ENCODE measurements around the gene TMEM72.

GRCh38 chr10:44865289-44865671 lies 45.9 kb upstream of the TMEM72 start:
- TF ChIP-seq POLR2A (IDR thresholded peaks at IDR 0.05), result no peak
- TF ChIP-seq, protein P1, sequence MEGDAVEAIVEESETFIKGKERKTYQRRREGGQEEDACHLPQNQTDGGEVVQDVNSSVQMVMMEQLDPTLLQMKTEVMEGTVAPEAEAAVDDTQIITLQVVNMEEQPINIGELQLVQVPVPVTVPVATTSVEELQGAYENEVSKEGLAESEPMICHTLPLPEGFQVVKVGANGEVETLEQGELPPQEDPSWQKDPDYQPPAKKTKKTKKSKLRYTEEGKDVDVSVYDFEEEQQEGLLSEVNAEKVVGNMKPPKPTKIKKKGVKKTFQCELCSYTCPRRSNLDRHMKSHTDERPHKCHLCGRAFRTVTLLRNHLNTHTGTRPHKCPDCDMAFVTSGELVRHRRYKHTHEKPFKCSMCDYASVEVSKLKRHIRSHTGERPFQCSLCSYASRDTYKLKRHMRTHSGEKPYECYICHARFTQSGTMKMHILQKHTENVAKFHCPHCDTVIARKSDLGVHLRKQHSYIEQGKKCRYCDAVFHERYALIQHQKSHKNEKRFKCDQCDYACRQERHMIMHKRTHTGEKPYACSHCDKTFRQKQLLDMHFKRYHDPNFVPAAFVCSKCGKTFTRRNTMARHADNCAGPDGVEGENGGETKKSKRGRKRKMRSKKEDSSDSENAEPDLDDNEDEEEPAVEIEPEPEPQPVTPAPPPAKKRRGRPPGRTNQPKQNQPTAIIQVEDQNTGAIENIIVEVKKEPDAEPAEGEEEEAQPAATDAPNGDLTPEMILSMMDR (IDR thresholded peaks at IDR 0.05), result no peak

Measured in testis (tissue), 2 donors.